Fibroblast of lung (primary cell): ENCODE data around the gene GPR155. TPM values are rescaled to one million over a fixed set of nuclear protein-coding genes. Genes with fewer than 3 reads are reported as not detected.
A peak's percentile ranks its signal among the peaks of the same experiment; 100 is the strongest.
"Not testable (repeated sequence)": the region's sequence is repeated elsewhere in the genome, so short reads cannot be mapped to it uniquely, and the experiment has no call there.

Experiments
- DNase-seq, 2 donors: peaks; one replicate each; pipeline versions ENCODE4 v3.0.0 to v3.0.0-alpha.2; 2010; ENCODE audit warnings: low read depth in 2 of 2
- H2AFZ ChIP-seq: 2 replicates; pipeline ENCODE4 v1.5.1; 2012; ENCODE audit warnings: low read length, control low read depth, inconsistent platforms
- H3K27ac ChIP-seq: 2 replicates; pipeline ENCODE4 v1.5.1; 2011; ENCODE audit warnings: low read length, control low read depth; ENCODE audit not compliant: insufficient read depth
- H3K27me3 ChIP-seq: 2 replicates; pipeline ENCODE4 v1.5.1; 2011; ENCODE audit warnings: mild to moderate bottlenecking, low read length; ENCODE audit not compliant: control insufficient read depth, insufficient read depth
- H3K36me3 ChIP-seq: 2 replicates; pipeline ENCODE4 v1.5.1; 2011; ENCODE audit warnings: low read length; ENCODE audit not compliant: control insufficient read depth, insufficient read depth
- H3K4me1 ChIP-seq: 2 replicates; pipeline ENCODE4 v1.5.1; 2011; ENCODE audit warnings: low read length; ENCODE audit not compliant: control insufficient read depth, insufficient read depth; ENCODE audit errors: extremely low read depth
- H3K4me2 ChIP-seq: 2 replicates; pipeline ENCODE4 v1.5.1; 2011; ENCODE audit warnings: low read length, control low read depth; ENCODE audit not compliant: insufficient read depth; ENCODE audit errors: extremely low read depth
- H3K4me3 ChIP-seq, 4 experiments: fragments of 200-600 bp in 1 of 4; sonication (generic) in 1 of 4; replicated peaks in 1 of 4; 2 replicates each; pipeline ENCODE4 v1.5.1; 2011 to 2016; ENCODE audit warnings: low read length in 4 of 4, low read depth in 3 of 4, mild to moderate bottlenecking in 3 of 4, control low read depth in 2 of 4, inconsistent platforms in 1 of 4, mixed read lengths in 1 of 4; ENCODE audit not compliant: insufficient read depth in 1 of 4; ENCODE audit errors: control extremely low read depth in 1 of 4
- H3K79me2 ChIP-seq: 2 replicates; pipeline ENCODE4 v1.5.1; 2012; ENCODE audit warnings: mild to moderate bottlenecking, low read length, inconsistent platforms; ENCODE audit not compliant: control insufficient read depth, insufficient read depth
- H3K9ac ChIP-seq: 2 replicates; pipeline ENCODE4 v1.5.1; 2011; ENCODE audit warnings: mild to moderate bottlenecking, low read length, control low read depth; ENCODE audit not compliant: insufficient read depth
- H3K9me3 ChIP-seq: 2 replicates; pipeline ENCODE4 v1.5.1; 2012; ENCODE audit warnings: low read depth, low read length; ENCODE audit not compliant: control insufficient read depth, insufficient read depth
- H4K20me1 ChIP-seq: 2 replicates; pipeline ENCODE4 v1.5.1; 2011; ENCODE audit warnings: low read length; ENCODE audit not compliant: control insufficient read depth, insufficient read depth; ENCODE audit errors: extremely low read depth
- CTCF ChIP-seq, 2 donors: IDR thresholded peaks in 1 of 2; conservative IDR thresholded peaks in 1 of 2; 1 replicate in 1 of 2; 2 replicates in 1 of 2; pipeline ENCODE4 v1.5.1; 2011 to 2012; ENCODE audit warnings: low read length in 2 of 2, control low read depth in 1 of 2, inconsistent platforms in 1 of 2, low read depth in 1 of 2, mild to moderate bottlenecking in 1 of 2
- EZH2 ChIP-seq: IDR thresholded peaks from 2 replicates; pipeline ENCODE4 v1.5.1; 2012; ENCODE audit warnings: low read length, control low read depth, mild to moderate bottlenecking; ENCODE audit errors: missing control alignments
- polyA plus RNA-seq, 2 donors: library from polyadenylated mRNA; depleted of rRNA in 1 of 2; stranded (reverse) in 1 of 2; unstranded in 1 of 2; fragments of >200 nt; gene quantifications; 2 replicates each; pipeline ENCODE4 v1.2.1, GENCODE V29; 2011 to 2012; ENCODE audit warnings: missing spikeins in 1 of 2
- total RNA-seq: library from RNA; depleted of rRNA; stranded (reverse); fragments of >200 nt; gene quantifications from 2 replicates; pipeline ENCODE4 v1.2.1, GENCODE V29; 2014

Gene GPR155
- total and polyA plus RNA-seq, 2 donors (not counting 1 experiment from before 2014, with no cell fraction given): 5.1 to 6.4 TPM

- no peaks in the 10 kb centered on the region for H3K36me3 ChIP-seq
- H3K4me3 ChIP-seq: no peak overlapping the region
- no peak overlapping the region for H3K9ac ChIP-seq
- TF ChIP-seq EZH2: no peak
- TF ChIP-seq CTCF (conservative IDR thresholded peaks at IDR 0.05 in 1 of 2, IDR thresholded peaks at IDR 0.05 in 1 of 2; ENCODE audit: low read depth in 1 of 2, low read length in 2 of 2): no peak
- H3K79me2 ChIP-seq: no peaks in the 10 kb centered on the region
- no peaks in the 10 kb centered on the region for H3K27me3 ChIP-seq
- H3K9me3 ChIP-seq: no peaks in the 10 kb centered on the region
- H2AFZ ChIP-seq: no peak overlapping the region
- no peak overlapping the region for H3K27ac ChIP-seq
- no peaks in the 10 kb centered on the region for H4K20me1 ChIP-seq
- DNase-seq: no peak
- no peak overlapping the region for H3K4me2 ChIP-seq
- no peaks in the 10 kb centered on the region for H3K4me1 ChIP-seq
Observed at GRCh38 chr2:174430066-174430465, 56.8 kb downstream of the GPR155 start.

- H3K27me3 ChIP-seq: no peaks in the 10 kb centered on the region
- no peak overlapping the region for H3K4me3 ChIP-seq
- no peaks in the 10 kb centered on the region for H4K20me1 ChIP-seq
- no peak overlapping the region for H2AFZ ChIP-seq
- H3K79me2 ChIP-seq: no peaks in the 10 kb centered on the region
- H3K9ac ChIP-seq: no peak overlapping the region
- TF ChIP-seq CTCF (conservative IDR thresholded peaks at IDR 0.05 in 1 of 2, IDR thresholded peaks at IDR 0.05 in 1 of 2; ENCODE audit: low read depth in 1 of 2, low read length in 2 of 2) (no peak), EZH2 (no peak)
- DNase-seq: no peak
- H3K4me1 ChIP-seq: no peaks in the 10 kb centered on the region
- H3K27ac ChIP-seq: no peak overlapping the region
- no peaks in the 10 kb centered on the region for H3K9me3 ChIP-seq
- H3K4me2 ChIP-seq: no peak overlapping the region
- no peaks in the 10 kb centered on the region for H3K36me3 ChIP-seq
Observed at GRCh38 chr2:174428214-174428613, 58.6 kb downstream of the GPR155 start.

GRCh38 chr2:174412256-174412655 lies 74.6 kb downstream of the GPR155 start:
- Histone ChIP-seq H3K4me1 (no peaks in the 10 kb centered on the region), H4K20me1 (no peaks in the 10 kb centered on the region), H2AFZ (no peak overlapping the region), H3K27me3 (no peaks in the 10 kb centered on the region), H3K9ac (no peak overlapping the region), H3K36me3 (no peaks in the 10 kb centered on the region), H3K27ac (no peak overlapping the region), H3K4me2 (no peak overlapping the region), H3K9me3 (no peaks in the 10 kb centered on the region), H3K79me2 (no peaks in the 10 kb centered on the region), H3K4me3 (no peak overlapping the region)
- DNase-seq: no peak
- TF ChIP-seq EZH2: no peak
- no peak for TF ChIP-seq CTCF (conservative IDR thresholded peaks at IDR 0.05 in 1 of 2, IDR thresholded peaks at IDR 0.05 in 1 of 2; ENCODE audit: low read depth in 1 of 2, low read length in 2 of 2)

- DNase-seq: not testable (repeated sequence)
Observed at GRCh38 chr2:174410039-174410438, 76.8 kb downstream of the GPR155 start.

More at GRCh38 chr2:174410039-174410438, 76.8 kb downstream of the GPR155 start:
- not testable (repeated sequence) for H4K20me1 ChIP-seq, H3K27ac ChIP-seq, H3K27me3 ChIP-seq, H3K4me2 ChIP-seq, H2AFZ ChIP-seq, H3K36me3 ChIP-seq, H3K9ac ChIP-seq, H3K79me2 ChIP-seq, H3K4me1 ChIP-seq, H3K9me3 ChIP-seq
- peak overlapping the region in 1 of 4 experiments; percentile 24 for H3K4me3 ChIP-seq
